ENCODE data around the gene SPNS2.

The SPNS2 gene

GRCh38 chr17:4537451-4538235, 39.0 kb downstream of the SPNS2 start:
- no peak for DNase-seq (ENCODE audit: low read depth)

GRCh38 chr17:4538236-4539002, 39.7 kb downstream of the SPNS2 start:
- no peak for DNase-seq (ENCODE audit: low read depth)

DNA sequence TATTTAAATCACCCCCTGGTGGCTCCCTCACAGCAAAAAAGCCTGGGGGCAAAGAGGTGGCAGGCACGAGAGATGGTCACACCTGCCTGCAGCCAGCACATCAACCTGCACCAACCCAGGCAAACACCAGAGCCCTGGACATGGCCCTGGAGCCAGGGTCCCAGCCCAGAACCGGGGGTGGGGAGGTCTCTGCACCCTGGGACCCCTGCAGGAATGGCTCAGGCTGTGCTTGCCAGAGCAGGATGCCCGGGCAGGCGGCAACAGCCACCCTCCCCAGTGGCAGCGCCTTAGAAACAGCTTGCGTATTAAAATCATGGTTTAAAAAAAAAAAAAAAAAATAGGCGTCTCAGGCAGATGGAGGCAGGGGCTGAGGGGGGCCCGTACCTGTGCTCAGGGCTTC, 40.3 kb downstream of the SPNS2 start:
- no peak for DNase-seq (ENCODE audit: low read depth)

GRCh38 chr17:4539576-4540223, 41.0 kb downstream of the SPNS2 start:
- DNase-seq (ENCODE audit: low read depth) = no peak

DNA sequence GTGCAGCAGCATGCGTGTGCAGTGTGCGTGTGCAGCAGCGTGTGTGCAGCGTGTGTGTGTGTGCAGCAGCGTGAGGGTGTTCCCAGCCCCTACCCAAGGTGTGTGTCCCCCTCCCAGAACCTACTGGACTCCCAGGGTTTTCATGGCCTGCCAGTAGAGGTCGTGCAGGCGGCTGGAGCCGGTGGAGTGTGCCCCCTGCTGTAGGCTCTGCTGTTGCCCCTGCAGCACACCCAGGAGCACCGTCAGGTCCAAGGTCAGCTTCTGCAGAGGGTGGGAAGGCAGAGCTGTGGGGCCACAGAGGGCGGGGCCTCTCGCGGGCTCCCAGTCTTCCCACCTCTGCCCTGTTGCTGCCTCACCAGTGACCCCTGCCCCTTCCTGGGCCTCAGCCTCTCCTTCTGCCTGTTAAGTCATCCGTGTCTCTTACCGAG, 41.6 kb downstream of the SPNS2 start:
- DNase-seq (ENCODE audit: low read depth) = no peak

GRCh38 chr17:4540687-4541327, 42.1 kb downstream of the SPNS2 start:
- no peak for DNase-seq (ENCODE audit: low read depth)

DNA sequence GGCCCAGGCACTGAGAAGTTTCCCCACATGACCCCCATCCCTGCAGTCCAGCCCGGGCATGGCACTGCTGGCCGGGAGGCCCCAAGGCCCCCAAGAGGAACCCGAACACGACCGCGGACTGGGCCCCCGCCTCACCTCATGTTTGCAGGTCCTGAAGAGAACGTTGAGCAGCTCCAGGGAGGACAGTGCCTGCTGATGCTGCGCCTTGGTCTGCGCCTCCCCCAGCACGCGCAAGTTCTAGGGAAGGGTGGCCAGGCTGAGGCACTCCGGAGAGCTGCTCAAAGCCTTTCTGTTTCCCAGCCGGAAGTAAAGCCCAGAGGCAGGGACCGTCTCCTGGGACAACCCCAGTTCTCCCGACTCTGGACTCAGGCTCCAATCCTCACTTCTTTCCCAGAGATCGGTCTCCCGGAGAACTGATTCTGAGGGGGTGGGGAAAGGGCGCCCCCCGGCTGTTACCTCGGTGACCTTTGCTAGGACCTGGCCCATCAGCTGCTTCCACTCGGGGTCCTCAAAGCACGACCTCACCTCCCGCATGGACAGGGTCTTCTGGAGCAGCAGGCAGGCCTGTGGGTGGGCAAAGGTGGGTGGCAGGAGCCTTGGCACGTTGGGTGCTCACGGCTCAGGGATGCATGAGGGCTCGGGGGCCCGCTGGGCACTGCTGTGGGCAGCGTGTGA, 42.8 kb downstream of the SPNS2 start:
- DNase-seq (ENCODE audit: low read depth) = no peak

DNA sequence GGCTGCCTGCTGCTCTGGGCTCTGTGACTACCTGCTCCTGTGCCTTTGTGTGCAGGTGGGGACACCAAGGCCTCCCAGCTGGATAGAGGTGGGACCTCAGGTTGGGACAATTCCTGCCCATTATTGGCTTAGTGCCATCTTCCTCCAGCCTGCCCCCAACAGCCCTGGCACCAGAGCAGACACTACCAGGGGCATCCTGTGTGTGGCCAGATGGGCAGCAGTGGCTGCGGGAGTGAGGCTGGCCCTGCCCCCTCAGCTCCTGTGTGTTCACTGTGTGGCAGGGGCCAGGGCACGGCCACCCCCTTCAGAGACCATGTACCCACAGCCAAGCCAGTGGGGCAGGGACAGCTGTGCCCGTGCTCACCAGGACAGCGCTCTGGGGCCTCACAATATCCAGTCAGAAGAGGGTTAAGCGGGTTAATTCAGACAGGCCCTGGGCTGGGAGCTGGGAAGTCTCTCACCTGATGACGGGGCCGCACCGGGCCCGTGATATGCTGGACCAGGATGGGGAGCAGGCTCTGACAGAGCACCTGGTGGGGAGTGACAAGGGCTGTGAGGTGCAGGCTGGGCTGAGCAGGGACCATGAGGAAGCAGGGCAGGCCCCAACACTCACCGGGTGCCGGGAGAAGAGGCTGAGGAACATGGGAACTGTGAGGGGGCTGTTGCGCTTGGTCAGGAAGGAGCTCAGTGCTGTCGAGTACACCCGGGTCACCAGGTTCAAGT, 43.5 kb downstream of the SPNS2 start:
- no peak for DNase-seq (ENCODE audit: low read depth)

DNA sequence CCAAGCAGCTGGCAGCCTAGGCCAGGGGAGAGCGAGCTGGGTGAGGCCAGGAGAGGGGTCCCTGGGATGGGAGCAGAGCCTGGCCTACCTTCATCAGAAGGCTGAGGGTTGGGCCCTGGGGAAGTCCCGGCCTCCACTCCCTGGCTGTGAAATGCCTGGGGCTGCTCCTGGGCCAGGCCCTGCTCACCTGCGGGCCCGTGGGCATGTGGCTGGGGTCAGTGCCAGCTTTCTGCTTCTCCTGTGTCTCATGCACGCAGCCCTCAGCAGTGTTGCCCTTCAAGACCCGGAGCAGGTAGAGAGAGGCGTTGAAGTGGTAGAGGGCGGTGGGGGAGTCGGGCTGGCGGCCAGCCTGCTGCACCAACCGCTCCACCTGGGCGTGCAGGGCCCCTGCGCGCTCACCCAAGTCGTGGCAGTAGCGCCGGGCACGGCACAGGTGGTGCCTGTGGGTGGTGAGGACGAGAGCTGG, 44.1 kb downstream of the SPNS2 start:
- no peak for DNase-seq (ENCODE audit: low read depth)

- no peak for DNase-seq (ENCODE audit: low read depth)
Measured at GRCh38 chr17:4543557-4544026, 44.9 kb downstream of the SPNS2 start.

DNA sequence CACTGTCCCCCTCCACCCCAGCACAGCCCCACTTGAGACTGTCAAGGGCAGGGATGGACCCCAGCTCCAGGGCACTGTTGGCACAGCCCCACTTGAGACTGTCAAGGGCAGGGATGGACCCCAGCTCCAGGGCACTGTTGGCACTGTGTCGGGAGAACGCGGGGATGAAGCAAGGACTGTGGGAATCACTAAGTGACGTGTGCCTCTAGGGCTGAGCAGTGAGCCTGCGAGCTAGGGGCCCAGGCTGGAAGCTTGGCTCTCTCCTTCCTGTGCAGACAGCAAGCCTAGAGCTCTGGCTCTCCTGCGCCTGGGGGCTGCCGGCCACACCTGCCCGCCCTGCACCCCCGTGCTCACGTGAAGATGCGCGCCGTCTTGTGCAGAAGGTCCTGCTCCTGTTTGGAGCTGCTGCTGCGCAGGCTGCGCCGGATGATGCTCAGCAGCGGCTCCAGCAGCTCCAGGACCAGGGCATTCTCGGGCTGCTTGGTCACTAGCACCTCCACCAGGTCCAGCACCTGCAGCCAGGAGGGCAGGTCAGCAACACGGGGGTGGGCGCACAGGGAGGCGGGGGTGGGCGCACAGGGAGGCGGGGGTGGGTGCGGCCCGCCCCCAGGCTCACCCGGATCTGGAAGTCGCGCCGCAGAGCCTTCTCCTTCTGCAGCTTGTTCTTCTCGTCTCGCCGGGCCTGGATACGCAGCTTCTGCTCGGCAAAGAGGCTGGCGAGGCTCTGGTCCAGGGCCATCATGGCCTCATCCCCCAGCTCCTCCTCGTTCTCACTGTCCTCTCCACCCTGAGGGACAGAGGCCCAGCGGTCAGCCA, 45.7 kb downstream of the SPNS2 start:
- no peak for DNase-seq (ENCODE audit: low read depth)

- no peak for DNase-seq (ENCODE audit: low read depth)
Measured at GRCh38 chr17:4544951-4545216, 46.2 kb downstream of the SPNS2 start.

GRCh38 chr17:4545217-4545951, 46.7 kb downstream of the SPNS2 start:
- DNase-seq (ENCODE audit: low read depth) = no peak

GRCh38 chr17:4547118-4547906, 48.6 kb downstream of the SPNS2 start:
- no peak for DNase-seq (ENCODE audit: low read depth)

- DNase-seq (ENCODE audit: low read depth) = no peak
Measured at GRCh38 chr17:4548061-4548461, 49.4 kb downstream of the SPNS2 start.

DNA sequence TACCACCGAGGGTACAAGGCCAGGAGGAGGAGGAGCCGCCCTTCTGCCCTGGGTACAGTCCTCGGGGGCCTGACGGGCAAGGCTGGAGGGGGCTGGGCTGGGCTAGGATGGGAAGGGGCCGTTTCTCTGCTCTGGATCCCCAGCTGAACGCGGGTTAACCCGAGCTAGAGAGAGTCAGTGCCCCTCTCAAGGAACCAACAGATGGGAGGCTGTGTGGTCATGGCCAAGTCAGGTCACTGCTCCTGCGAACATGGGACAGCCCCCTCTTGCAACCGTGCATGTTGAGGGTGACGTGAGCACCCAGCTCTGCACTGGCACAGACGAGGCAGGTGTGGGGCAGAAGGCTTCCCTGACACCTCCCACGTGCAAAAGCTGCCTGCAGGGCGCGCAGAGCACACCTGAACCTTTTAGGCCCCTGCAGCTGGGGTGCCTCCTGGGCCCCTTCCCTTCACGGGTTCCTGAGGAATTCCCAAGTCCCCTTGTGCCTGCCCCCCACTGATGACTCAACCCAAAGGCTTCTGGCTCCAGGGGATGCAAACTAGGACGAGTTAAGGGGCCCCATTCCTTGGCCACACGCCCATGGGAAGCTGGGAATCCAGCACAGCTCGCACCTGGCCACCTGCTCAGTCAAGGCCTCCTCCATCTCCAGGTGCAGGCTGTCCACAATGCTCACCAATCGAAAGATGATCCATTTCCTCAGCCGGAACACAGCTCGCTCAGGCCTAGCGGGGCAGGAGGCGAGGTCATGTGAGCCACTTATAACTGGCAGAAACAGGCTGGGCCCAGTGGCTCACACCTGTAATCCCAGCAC, 50.2 kb downstream of the SPNS2 start:
- DNase-seq (ENCODE audit: low read depth) = no peak

DNA sequence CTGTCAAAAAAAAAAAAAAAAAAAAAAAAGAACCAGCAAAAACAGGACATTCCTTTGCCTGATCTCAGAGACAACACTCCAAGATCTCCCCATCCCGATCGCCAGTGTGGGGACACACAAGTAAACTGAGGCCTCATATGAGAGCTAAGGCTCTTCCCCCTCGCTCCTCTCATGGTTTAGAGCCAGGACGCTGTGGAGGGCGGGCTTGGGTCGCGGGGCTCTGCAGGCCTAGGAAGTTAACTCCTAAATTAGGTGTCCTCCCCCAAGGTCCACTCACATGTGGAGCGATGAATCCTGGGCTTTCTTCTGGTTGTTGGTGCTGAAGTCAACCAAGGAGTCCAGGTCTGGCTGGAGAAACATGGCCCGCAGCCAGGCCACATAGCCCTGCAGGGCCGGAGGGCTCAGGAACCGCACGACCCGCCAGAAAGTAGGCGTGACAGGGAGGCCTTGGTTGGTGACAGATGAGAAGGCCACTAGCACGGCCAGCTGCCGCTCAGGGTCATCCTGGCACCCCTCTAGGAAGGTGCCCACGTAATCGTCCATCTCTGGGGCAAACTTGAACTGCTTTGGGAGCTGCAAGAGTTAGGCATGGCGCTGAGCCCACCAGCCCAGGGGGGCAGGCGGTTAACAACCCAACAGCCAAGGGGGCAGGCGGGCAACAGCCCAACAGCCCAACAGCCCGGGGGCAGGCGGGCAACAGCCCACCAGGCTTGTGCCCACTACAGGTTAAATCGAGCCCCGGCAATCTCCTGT, 51.3 kb downstream of the SPNS2 start:
- DNase-seq (ENCODE audit: low read depth) = no peak

Data from amniotic epithelial cell (primary cell).